ENCODE data around the gene FAXC. TPM values are rescaled to one million over a fixed set of nuclear protein-coding genes. Genes with fewer than 3 reads are reported as not detected.

FAXC gene
- total and polyA plus RNA-seq, 9 donors = 0.78 to 8.1 (median 2.5) TPM

DNA sequence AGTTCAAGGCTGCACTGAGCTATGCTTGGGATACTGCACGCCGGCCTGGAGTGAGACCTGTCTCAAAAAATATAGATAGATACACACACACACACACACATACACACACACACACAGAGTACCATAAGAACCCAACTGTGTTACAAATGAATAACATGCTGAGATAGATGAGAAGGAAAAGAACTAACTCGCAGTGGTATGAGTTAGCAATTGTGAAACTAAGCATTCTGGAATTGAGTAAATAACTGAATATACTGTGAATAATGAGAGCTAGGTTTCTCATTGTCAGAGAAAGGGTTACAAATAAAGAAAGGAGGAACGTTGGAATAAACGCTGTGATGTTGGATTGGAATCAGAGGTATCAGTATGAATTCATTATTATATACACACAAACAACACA lies 14.6 kb upstream of the FAXC start:
- no peaks in the 10 kb centered on the region for H3K36me3 ChIP-seq
- 82 to 84% (median 84%) methylated on average over 5 of the region's 5 CpGs for WGBS, 3 donors
- H3K4me3 ChIP-seq = no peak overlapping the region
- no peak overlapping the region for H3K27ac ChIP-seq
- H3K27me3 ChIP-seq = no peaks in the 10 kb centered on the region
- intact Hi-C loops (cut with DNase I) = no loop called here
- no peak for DNase-seq
- TF ChIP-seq, protein P1, sequence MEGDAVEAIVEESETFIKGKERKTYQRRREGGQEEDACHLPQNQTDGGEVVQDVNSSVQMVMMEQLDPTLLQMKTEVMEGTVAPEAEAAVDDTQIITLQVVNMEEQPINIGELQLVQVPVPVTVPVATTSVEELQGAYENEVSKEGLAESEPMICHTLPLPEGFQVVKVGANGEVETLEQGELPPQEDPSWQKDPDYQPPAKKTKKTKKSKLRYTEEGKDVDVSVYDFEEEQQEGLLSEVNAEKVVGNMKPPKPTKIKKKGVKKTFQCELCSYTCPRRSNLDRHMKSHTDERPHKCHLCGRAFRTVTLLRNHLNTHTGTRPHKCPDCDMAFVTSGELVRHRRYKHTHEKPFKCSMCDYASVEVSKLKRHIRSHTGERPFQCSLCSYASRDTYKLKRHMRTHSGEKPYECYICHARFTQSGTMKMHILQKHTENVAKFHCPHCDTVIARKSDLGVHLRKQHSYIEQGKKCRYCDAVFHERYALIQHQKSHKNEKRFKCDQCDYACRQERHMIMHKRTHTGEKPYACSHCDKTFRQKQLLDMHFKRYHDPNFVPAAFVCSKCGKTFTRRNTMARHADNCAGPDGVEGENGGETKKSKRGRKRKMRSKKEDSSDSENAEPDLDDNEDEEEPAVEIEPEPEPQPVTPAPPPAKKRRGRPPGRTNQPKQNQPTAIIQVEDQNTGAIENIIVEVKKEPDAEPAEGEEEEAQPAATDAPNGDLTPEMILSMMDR (IDR thresholded peaks at IDR 0.05) = no peak
- TF ChIP-seq POLR2A (IDR thresholded peaks at IDR 0.05) (no peak), EP300 (IDR thresholded peaks at IDR 0.05) (no peak)
- no peaks in the 10 kb centered on the region for H3K9me3 ChIP-seq
- no peaks in the 10 kb centered on the region for H3K4me1 ChIP-seq (ENCODE audit: insufficient read depth)

DNA sequence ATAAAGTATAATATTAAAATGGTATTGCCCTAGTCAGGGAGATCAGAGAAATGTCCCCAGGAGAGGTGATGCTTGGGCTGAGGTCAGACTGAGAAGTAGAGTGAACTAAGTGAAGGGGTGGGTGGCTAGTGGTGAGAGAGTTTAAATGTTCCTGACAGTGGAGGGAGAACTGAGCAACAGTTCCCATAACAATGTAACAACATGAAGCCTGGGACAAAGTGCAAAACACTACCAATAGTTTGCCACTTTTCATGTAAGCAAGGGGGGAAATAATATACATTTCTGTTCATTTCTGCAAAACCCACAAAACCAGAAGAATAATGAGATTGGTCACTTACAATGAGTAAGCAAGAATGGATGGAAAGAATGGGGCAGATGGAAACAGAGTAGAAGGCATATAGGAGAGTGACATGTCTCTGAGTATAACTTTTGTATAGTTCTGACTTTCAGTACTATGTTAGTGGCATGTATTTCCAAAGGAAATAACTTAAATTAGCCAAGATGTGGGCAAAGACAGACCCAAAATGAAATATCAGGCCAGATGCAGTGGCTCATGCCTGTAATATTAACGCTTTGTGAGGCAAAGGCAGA lies 13.3 kb upstream of the FAXC start:
- Histone ChIP-seq H3K9me3 (no peaks in the 10 kb centered on the region), H3K4me3 (no peak overlapping the region), H3K4me1 (ENCODE audit: insufficient read depth) (no peaks in the 10 kb centered on the region), H3K27ac (no peak overlapping the region), H3K36me3 (no peaks in the 10 kb centered on the region), H3K27me3 (no peaks in the 10 kb centered on the region)
- DNase-seq = no peak
- intact Hi-C loops (cut with DNase I) = no loop called here
- 94 to 100% (median 96%) methylated on average over 1 of the region's 1 CpG for WGBS, 3 donors
- TF ChIP-seq EP300 (IDR thresholded peaks at IDR 0.05) (no peak), POLR2A (IDR thresholded peaks at IDR 0.05) (no peak)
- TF ChIP-seq, protein P1 (IDR thresholded peaks at IDR 0.05) = no peak

DNA sequence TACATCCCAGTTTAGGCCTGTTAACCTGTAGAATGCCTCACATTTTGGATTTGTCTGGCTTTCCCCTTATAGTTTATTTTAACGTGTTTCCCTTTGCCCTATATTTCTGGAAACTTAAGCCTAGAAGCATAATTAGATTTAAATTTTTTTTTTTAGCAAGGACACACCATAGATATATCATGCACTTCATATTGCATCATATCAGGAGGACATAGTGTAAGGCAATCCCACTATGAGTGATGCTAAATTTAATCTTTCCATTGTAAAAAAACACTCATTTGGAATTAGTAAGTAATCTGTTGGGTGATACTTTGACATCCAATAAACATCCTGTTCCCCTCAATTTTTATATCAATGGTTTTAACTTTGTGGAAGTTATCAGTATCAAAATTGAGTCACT lies 10.3 kb upstream of the FAXC start:
- Histone ChIP-seq H3K27ac (no peak overlapping the region), H3K36me3 (no peaks in the 10 kb centered on the region), H3K4me3 (no peak overlapping the region), H3K4me1 (ENCODE audit: insufficient read depth) (no peaks in the 10 kb centered on the region), H3K9me3 (no peaks in the 10 kb centered on the region), H3K27me3 (no peaks in the 10 kb centered on the region)
- DNase-seq = no peak
- TF ChIP-seq, protein P1 (IDR thresholded peaks at IDR 0.05) = no peak
- TF ChIP-seq EP300 (IDR thresholded peaks at IDR 0.05) = no peak
- no peak for TF ChIP-seq POLR2A (IDR thresholded peaks at IDR 0.05)
- 55 to 82% (median 65%) methylated on average over 1 of the region's 1 CpG for WGBS, 3 donors
- intact Hi-C loops (cut with DNase I) = no loop called here

DNA sequence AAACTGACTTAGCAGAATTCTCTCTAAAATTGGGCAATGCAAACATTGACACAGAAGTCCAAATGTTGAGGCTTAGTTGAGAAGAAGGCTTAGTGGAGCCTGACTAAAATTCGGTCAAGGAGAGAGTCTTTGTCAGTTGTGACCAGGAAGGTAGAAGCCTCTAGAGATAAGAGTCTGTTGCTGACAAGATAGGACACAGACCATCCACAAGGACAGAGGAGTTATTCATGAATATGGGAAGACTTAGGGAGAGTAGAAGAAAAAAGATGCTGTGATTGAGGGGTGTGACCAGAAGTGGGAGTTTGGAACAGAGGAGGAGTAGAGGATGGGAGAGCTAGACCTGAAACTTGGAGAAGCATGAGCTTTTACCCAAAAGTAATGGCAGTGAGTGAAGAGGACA lies 7.2 kb upstream of the FAXC start:
- H3K27me3 ChIP-seq = no peaks in the 10 kb centered on the region
- no peaks in the 10 kb centered on the region for H3K4me1 ChIP-seq (ENCODE audit: insufficient read depth)
- DNase-seq = no peak
- no peaks in the 10 kb centered on the region for H3K9me3 ChIP-seq
- no peak overlapping the region for H3K27ac ChIP-seq
- intact Hi-C loops (cut with DNase I) = no loop called here
- H3K4me3 ChIP-seq = no peak overlapping the region
- 61 to 86% (median 68%) methylated on average over 1 of the region's 1 CpG for WGBS, 3 donors
- no peaks in the 10 kb centered on the region for H3K36me3 ChIP-seq
- TF ChIP-seq, protein P1 (IDR thresholded peaks at IDR 0.05) = no peak
- TF ChIP-seq EP300 (IDR thresholded peaks at IDR 0.05) (no peak), POLR2A (IDR thresholded peaks at IDR 0.05) (no peak)

Measured in ovary (tissue), 9 donors.